NCI-H187 (cell line): ENCODE results near the gene CARD10.

ENCODE experiments used
- DNase-seq, 2 experiments: peaks; one replicate each; lab custom pipeline; 2025; lab: John Stamatoyannopoulos, UW

The CARD10 gene, protein sequence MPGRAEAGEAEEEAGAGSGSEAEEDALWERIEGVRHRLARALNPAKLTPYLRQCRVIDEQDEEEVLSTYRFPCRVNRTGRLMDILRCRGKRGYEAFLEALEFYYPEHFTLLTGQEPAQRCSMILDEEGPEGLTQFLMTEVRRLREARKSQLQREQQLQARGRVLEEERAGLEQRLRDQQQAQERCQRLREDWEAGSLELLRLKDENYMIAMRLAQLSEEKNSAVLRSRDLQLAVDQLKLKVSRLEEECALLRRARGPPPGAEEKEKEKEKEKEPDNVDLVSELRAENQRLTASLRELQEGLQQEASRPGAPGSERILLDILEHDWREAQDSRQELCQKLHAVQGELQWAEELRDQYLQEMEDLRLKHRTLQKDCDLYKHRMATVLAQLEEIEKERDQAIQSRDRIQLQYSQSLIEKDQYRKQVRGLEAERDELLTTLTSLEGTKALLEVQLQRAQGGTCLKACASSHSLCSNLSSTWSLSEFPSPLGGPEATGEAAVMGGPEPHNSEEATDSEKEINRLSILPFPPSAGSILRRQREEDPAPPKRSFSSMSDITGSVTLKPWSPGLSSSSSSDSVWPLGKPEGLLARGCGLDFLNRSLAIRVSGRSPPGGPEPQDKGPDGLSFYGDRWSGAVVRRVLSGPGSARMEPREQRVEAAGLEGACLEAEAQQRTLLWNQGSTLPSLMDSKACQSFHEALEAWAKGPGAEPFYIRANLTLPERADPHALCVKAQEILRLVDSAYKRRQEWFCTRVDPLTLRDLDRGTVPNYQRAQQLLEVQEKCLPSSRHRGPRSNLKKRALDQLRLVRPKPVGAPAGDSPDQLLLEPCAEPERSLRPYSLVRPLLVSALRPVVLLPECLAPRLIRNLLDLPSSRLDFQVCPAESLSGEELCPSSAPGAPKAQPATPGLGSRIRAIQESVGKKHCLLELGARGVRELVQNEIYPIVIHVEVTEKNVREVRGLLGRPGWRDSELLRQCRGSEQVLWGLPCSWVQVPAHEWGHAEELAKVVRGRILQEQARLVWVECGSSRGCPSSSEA

GRCh38 chr22:37519268-37520195, at the start of gene CARD10:
TSS of gene CARD10 (minus strand) at chr22:37519415. CDS start at chr22:37519200, 215 bp downstream.
- no peak for DNase-seq

- DNase-seq, result no peak
These were observed 49.3 kb upstream of the CARD10 start for GRCh38 chr22:37568448-37569008.

DNA sequence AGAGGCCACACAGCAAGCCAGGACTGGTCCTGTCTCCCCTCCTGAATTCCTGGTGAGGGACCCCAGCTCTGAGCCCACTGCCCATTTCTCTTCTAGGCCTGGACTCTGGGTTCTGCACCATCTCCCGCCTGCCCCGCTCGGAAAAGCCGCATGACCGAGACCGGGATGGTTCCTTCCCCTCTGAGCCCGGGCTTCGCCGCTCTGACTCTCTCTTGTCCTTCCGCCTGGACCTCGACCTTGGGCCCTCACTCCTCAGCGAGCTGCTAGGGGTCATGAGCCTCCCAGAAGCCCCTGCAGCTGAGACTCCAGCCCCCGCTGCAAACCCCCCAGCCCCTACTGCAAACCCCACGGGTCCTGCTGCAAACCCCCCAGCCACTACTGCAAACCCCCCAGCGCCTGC, 48.8 kb upstream of the CARD10 start:
- DNase-seq, result no peak

DNA sequence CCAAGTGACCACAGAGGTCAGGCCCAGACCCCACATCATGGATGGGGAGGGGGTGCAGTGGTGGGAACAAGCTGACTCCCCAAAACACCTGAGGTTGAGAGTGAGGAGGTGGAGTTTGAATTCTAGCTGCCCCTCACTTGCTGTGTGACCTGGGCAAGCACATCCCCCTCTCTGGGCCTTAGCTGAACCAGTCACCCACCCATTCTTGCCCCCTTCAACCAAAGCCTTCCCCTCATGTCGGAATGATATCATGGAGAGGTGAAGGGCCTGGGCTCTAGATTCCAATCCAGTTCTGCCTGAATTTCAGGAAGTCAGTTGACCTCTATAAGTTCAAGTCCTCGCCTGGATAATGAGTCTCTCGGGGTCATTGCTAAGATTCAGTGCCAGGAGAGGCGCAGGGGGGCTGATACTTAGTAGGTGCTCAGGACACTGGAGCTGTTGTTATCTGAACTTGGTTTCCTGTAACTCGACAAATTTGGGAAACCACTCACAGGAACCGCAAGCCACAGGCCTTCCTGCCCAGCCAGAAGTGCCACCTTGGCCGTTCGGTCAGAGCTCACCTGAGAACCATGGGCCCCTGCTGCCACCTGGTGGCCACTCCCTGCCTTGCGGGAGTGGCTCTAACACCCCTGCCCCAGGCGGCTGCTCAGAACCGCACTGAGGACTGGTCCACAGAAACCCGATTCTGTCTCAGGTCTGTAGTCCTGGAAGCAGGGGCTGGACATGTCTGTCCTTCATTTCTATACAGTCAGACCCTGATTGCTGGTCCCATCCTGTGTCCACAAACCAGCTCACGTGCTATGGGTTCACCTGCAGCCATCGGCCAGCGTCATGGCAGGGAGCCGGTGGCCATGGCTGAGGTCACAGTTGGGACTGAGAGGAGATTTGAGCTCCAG, 47.9 kb upstream of the CARD10 start:
- peak in 1 of 2 experiments; percentile 9 for DNase-seq

DNA sequence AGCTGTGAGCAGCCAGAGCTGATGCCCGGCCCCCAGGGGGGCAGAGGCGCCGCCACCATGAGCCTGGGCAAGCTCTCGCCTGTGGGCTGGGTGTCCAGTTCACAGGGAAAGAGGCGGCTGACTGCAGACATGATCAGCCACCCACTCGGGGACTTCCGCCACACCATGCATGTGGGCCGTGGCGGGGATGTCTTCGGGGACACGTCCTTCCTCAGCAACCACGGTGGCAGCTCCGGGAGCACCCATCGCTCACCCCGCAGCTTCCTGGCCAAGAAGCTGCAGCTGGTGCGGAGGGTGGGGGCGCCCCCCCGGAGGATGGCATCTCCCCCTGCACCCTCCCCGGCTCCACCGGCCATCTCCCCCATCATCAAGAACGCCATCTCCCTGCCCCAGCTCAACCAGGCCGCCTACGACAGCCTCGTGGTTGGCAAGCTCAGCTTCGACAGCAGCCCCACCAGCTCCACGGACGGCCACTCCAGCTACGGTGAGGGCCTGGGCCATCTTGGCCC, 47.2 kb upstream of the CARD10 start:
- DNase-seq, result no peak

DNA sequence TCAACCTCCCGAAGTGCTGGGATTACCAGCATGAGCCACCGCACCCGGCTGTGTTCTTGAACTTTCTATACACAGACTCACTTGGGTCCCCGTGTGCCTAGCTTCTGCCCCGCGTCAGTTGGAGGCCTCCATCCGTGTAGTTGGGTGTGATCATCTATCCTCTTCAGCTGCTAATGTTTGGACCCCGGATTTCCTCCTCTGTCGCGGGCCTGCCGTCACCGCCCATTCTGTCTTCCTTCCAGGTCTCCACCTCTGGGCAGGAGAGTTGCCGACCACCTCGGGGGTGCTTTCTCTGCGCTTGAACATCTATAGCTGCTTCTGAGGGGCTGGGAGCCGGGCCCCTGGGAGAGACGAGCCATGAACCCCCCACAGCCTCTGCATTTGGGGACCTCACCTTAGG, 46.6 kb upstream of the CARD10 start:
- DNase-seq, result no peak

GRCh38 chr22:37564111-37564711, 45.0 kb upstream of the CARD10 start:
- DNase-seq, result no peak

DNA sequence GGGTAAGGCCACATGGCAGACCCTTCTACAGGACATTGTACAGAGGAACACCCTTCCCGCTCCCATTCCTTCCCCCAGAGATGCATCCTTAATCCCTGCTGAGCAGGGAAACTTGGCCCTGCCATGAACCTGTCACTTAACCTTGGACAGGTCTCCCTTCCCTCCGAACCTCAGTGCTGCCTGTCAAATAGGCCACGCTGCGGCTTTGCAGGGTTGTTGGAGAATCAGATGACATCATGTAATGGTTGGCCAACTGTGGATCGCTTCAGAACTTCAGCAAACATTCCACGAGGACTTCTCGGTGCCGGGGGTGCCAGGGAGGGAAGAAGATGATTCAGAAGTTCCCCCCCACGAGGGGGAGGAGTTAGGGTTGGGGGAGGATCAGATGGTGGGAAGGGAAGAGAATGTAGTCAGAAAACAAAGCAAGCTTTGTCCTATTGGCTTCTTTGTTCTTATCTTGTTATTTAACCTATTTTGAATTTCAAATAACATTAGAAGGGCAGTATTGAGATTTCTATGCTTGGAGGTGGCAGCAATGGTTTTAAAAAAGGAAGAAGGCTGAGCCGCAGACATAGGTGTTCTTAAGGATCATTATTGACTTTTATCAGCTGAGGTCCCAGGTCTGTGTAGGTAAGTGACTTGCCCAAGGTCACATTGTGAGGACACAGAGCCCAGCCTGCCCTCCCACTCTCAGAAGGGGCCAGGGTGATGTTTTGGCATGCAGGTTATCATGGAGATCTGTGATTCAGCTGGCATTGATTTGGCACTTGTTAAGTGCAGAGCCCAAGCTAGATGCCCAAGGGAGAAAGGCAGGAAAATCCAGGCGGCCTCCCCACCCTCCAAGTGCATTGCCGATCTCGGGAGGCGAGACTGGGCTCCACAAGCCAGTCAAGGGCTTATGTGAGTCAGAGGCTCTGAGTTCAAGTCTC, 44.2 kb upstream of the CARD10 start:
- no peak for DNase-seq

GRCh38 chr22:37562049-37562875, 43.0 kb upstream of the CARD10 start:
- DNase-seq, result no peak

DNA sequence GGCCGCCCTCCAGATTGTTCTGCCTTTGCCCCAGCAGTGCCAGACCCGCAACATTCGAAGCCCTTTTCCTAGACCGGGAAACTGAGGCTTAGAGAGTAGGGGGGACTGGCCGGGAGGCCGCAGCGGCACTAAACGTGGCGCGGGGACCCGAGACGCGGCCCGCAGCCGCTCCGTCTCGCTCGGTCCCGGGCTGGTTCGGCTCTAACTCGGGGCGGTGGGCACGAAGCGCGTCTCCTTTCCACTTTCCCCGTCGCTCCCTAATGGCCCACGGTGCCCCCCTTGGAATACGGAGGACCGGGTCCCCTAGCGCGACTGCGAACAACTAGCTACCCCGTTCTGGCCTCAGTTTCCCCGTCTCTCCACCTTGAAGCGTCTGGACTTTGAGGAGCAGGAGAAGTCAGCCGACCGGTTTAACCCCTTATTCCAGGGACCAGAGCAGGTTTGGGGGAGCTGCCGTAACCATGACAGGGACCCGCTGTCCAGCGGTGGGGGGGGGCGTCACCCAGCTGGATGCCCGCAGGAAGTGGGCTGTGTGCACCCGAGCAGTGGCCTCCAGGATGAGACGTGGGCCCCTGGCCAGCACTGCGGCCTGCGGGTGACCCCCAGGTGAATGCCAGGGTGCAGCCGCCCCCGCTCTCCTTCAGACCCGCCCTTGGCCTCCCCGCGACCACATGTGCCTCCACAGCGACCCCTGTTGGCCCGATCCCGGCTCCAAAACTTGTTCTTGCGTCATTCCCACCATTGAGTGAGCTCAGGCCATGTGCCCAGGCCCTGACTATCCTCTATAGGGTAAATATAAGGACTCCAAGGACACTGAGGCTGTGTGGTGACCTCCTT, 42.2 kb upstream of the CARD10 start:
- no peak for DNase-seq

DNA sequence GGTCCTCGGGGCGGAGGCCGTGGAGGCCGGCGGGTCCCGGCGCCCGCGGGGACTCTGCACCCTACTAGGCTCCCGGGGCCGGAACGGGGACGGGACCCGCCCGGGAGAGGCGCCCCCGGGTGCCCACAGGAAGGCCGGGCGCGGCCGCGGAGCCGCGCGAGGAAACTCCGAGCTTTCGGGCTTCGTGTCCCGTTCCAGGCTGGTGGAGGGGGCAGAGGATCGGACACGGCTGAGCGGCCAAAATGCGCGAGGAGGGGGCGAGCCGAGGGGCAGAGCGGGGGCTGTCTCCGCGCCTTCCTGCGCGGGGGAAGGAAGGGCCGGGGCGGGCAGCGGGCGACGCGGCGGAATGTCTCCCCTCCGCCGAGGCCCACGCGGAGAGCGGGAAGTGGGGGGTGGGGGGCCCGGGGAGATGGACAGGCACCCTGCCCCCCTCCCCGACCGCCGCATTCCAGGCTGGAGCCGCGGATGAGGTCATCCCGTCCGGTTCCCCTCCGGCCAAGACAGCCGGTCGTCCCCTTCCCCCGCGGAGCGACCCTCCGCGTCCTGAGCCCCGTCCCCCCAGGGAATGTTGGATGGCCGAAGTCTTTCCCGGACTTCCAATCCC, 41.5 kb upstream of the CARD10 start:
- DNase-seq, result no peak

- no peak for DNase-seq
These were observed 40.8 kb upstream of the CARD10 start, which contains the start of gene CDC42EP1 for GRCh38 chr22:37559901-37560607. TSS of gene CDC42EP1 (plus strand) at chr22:37560480. CDS start at chr22:37566350, 5,870 bp downstream.

GRCh38 chr22:37559521-37559900, 40.3 kb upstream of the CARD10 start:
- no peak for DNase-seq

GRCh38 chr22:37558815-37559214, 39.6 kb upstream of the CARD10 start:
- DNase-seq, result no peak

DNA sequence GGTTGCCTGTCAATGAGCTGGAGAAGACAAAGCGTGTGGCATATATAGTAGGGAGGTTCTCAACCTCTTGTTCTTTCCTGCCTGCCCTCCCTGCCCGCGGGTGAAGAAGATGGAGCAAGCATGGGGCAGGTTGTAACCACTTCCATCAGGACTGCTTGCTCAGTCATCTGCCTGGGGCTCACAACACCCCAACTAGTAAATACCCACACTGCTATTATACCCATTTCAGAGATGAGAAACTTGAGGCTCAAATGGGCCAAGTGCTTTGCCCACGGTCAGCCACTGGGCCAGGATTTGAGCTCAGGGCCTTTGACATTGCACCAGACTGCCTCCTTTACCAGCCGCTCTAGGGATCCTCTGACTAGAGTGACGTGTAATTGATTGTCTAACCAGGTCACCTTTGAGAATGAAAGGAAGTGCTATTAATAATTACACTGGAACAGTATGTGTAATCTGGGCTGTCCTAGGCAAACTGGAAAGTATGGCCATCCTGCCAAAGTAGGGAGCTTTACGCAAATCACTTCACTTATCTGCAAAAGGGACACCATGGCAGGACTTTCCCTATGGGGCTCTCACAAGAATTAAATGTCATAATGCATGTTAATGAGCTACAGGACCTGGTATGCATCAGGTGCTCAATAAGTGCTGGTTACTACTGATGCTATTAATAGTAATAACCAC, 38.2 kb upstream of the CARD10 start:
- DNase-seq, result no peak
